ENCODE measurements around the gene IGF2BP1.
"Not testable (repeated sequence)": the region's sequence is repeated elsewhere in the genome, so short reads cannot be mapped to it uniquely, and the experiment has no call there.

IGF2BP1 gene

DNA sequence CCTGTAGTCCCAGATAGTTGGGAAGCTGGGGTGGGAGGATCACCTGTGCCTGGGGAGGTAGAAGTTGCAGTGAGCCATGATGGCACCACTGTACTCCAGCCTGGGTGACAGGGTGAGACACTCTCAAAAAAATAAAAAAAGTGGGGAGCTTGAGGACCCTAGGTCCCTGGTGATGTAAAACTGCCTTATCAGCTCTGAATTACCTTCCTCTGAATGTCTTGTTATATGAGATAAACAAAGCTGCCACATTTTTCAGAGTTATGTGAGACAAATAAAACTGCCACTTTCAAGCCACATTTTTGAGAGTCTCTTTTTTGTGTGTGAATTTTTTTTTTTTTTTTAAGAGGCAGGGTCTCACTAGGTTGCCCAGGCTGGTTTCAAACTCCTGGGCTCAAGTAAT lies 103.4 kb downstream of the IGF2BP1 start:
- TF ChIP-seq CTCF (conservative IDR thresholded peaks at IDR 0.05), result no peak
- H3K27ac ChIP-seq, result peak overlapping the region; percentile 44

- peak overlapping the region; percentile 44 for H3K27ac ChIP-seq
- no peak for TF ChIP-seq CTCF (conservative IDR thresholded peaks at IDR 0.05)
Observed at GRCh38 chr17:49101054-49101534, 103.9 kb downstream of the IGF2BP1 start.

DNA sequence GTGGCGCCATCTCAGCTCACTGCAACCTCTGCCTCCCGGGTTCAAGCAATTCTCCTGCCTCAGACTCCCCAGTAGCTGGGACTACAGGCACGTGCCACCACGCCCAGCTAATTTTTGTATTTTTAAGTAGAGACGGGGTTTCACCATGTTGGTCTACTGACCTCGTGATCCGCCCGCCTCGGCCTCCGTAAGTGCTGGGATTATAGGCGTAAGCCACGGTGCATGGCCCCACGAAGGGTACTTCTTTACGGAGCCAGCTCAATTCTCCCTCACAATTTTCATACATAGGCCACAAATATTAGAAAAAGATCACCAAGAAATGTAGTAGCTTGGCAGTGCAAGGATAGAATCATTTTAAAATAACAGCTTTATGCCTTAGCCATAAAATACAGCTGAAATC lies 106.2 kb downstream of the IGF2BP1 start:
- not testable (repeated sequence) for H3K27ac ChIP-seq

DNA sequence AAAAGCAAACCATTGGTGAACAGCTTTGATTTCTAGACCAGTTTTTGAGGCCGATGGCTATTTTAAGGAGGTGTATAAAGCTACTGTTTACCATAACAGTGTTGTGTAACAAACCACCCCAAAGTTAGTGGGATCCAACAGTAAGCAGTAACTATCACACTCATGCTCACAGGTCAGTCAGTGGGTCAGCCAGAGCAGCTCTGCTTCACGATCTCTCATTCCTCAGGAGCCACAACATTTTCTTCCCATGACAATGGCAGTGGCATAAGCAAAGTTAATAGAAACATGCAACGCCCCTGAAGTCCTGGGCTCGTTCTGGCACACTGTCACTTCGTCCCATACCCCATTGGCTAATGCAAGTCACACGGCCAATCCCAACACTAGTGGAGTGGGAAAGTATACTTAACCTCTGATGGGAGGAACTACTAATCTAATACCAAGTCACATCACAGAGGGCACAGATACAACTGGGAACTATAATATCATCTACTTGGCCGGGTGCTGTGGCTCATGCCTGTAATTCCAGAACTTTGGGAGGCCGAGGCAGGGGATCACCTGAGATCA lies 107.4 kb downstream of the IGF2BP1 start:
- H3K27ac ChIP-seq, result no peak overlapping the region
- TF ChIP-seq CTCF (conservative IDR thresholded peaks at IDR 0.05), result no peak
